ENCODE results near the gene AURKAIP1. TPM values are rescaled to one million over a fixed set of nuclear protein-coding genes. Genes with fewer than 3 reads are reported as not detected.
"Not testable (repeated sequence)": the region's sequence is repeated elsewhere in the genome, so short reads cannot be mapped to it uniquely, and the experiment has no call there.

Gene AURKAIP1
- total RNA-seq, 1 experiment from 2014 or later = 823 TPM

- H2AFZ ChIP-seq (ENCODE audit: low read length) = no peak overlapping the region
- no peak overlapping the region for H3K27ac ChIP-seq (ENCODE audit: low read length)
- ChIA-PET CTCF (interaction anchor here (0.8 kb wide), 1 partner anchor 24 kb away, joined by 4 read pairs; no protein-coding TSS in a partner anchor), POLR2A (ENCODE audit: unreplicated experiment) (no interaction called here)
- no peak overlapping the region for H3K9ac ChIP-seq (ENCODE audit: low read length)
- TF ChIP-seq, protein P1, sequence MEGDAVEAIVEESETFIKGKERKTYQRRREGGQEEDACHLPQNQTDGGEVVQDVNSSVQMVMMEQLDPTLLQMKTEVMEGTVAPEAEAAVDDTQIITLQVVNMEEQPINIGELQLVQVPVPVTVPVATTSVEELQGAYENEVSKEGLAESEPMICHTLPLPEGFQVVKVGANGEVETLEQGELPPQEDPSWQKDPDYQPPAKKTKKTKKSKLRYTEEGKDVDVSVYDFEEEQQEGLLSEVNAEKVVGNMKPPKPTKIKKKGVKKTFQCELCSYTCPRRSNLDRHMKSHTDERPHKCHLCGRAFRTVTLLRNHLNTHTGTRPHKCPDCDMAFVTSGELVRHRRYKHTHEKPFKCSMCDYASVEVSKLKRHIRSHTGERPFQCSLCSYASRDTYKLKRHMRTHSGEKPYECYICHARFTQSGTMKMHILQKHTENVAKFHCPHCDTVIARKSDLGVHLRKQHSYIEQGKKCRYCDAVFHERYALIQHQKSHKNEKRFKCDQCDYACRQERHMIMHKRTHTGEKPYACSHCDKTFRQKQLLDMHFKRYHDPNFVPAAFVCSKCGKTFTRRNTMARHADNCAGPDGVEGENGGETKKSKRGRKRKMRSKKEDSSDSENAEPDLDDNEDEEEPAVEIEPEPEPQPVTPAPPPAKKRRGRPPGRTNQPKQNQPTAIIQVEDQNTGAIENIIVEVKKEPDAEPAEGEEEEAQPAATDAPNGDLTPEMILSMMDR (conservative IDR thresholded peaks at IDR 0.05; ENCODE audit: low read depth, low read length) = no peak
- TF ChIP-seq EZH2 (IDR thresholded peaks at IDR 0.05; ENCODE audit: low read length, unreplicated experiment) = no peak
- TF ChIP-seq EZH2phosphoT487 (IDR thresholded peaks at IDR 0.05; ENCODE audit: borderline replicate concordance, low read length) = no peak
- BruUV-seq (replicated peaks) = no TSS peak
- no peaks in the 10 kb centered on the region for H3F3A ChIP-seq (ENCODE audit: low read length, unreplicated experiment)
- intact Hi-C loops (cut with micrococcal nuclease) = no loop called here
- no peaks in the 10 kb centered on the region for H3K9me3 ChIP-seq (ENCODE audit: low read length)
- no peak overlapping the region for H3K4me2 ChIP-seq (ENCODE audit: low read length)
- H4K20me1 ChIP-seq (ENCODE audit: low read length) = no peaks in the 10 kb centered on the region
- no peaks in the 10 kb centered on the region for H3K36me3 ChIP-seq (ENCODE audit: low read depth, low read length)
- no peak overlapping the region for H3K4me3 ChIP-seq (ENCODE audit: low read length)
- DNase-seq (no peak), ATAC-seq (no peak)
- H3K79me2 ChIP-seq (ENCODE audit: low read length) = no peaks in the 10 kb centered on the region
- H3K27me3 ChIP-seq (ENCODE audit: low read length) = no peaks in the 10 kb centered on the region
- H3K4me1 ChIP-seq (ENCODE audit: insufficient read depth, low read length) = no peaks in the 10 kb centered on the region
- no peaks in the 10 kb centered on the region for H3K9me2 ChIP-seq (replicated peaks; ENCODE audit: low read length)
Observed at GRCh38 chr1:1415751-1416150, 40.7 kb upstream of the AURKAIP1 start.

DNA sequence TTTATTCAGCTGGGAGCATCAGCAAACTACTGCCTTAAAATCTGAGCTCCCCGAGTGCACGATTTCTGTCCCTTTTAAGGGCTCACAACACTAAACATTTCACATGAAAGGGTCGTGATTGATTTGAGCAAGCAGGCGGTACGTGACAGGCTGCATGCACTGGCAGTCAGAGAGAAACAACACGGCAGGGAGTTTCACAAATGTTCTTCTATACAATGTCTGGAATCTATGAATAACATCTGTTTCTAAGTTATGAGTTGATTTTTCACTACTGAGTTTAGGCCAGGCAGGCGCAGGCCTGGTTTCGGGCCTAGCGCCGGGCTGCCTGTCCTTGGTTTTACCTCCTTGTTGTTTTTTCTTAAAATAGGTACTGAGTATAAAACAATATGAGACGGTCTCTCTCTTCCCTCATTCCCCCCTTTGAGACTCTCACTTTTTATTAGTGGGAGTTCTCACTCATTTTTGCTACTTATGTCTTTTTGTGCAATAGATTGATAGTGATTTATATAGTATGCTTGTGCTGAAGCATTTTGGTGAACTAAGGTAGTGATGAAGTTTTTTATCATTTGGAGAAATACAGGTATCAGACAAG, 37.4 kb upstream of the AURKAIP1 start:
- DNase-seq; H3K27ac ChIP-seq (ENCODE audit: low read length); H3K9me2 ChIP-seq (replicated peaks; ENCODE audit: low read length); BruUV-seq (replicated peaks); H3F3A ChIP-seq (ENCODE audit: low read length, unreplicated experiment); intact Hi-C loops (cut with micrococcal nuclease); H3K9ac ChIP-seq (ENCODE audit: low read length); H3K36me3 ChIP-seq (ENCODE audit: low read depth, low read length); H3K9me3 ChIP-seq (ENCODE audit: low read length); H3K4me2 ChIP-seq (ENCODE audit: low read length); ATAC-seq; H3K27me3 ChIP-seq (ENCODE audit: low read length); H4K20me1 ChIP-seq (ENCODE audit: low read length); H3K4me1 ChIP-seq (ENCODE audit: insufficient read depth, low read length); CTCF ChIA-PET; H3K4me3 ChIP-seq (ENCODE audit: low read length); H2AFZ ChIP-seq (ENCODE audit: low read length): not testable (repeated sequence)
- POLR2A ChIA-PET (ENCODE audit: unreplicated experiment) = interaction anchor here (0.6 kb wide), 1 partner anchor 523 kb away, joined by 9 read pairs; no protein-coding TSS in a partner anchor
- H3K79me2 ChIP-seq (ENCODE audit: low read length) = peaks cover 22% of the 10 kb centered on the region

GRCh38 chr1:1411626-1412025, 36.6 kb upstream of the AURKAIP1 start:
- Histone ChIP-seq H3K79me2 (ENCODE audit: low read length) (peaks cover 30% of the 10 kb centered on the region), H3K9ac (ENCODE audit: low read length) (no peak overlapping the region), H3K27ac (ENCODE audit: low read length) (no peak overlapping the region), H4K20me1 (ENCODE audit: low read length) (0 out of 2 replicates have a peak, but pooled peaks cover 4% of the 10 kb centered on the region), H3K4me2 (ENCODE audit: low read length) (no peak overlapping the region), H3F3A (ENCODE audit: low read length, unreplicated experiment) (no peaks in the 10 kb centered on the region), H3K36me3 (ENCODE audit: low read depth, low read length) (peaks cover 3% of the 10 kb centered on the region), H3K9me3 (ENCODE audit: low read length) (no peaks in the 10 kb centered on the region), H3K9me2 (replicated peaks; ENCODE audit: low read length) (no peaks in the 10 kb centered on the region), H2AFZ (ENCODE audit: low read length) (no peak overlapping the region), H3K4me1 (ENCODE audit: insufficient read depth, low read length) (peaks cover 7% of the 10 kb centered on the region), H3K4me3 (ENCODE audit: low read length) (no peak overlapping the region), H3K27me3 (ENCODE audit: low read length) (no peaks in the 10 kb centered on the region)
- ChIA-PET CTCF (no interaction called here), POLR2A (ENCODE audit: unreplicated experiment) (no interaction called here)
- intact Hi-C loops (cut with micrococcal nuclease) = no loop called here
- ATAC-seq (no peak), DNase-seq (no peak)
- TF ChIP-seq, protein P1 (conservative IDR thresholded peaks at IDR 0.05; ENCODE audit: low read depth, low read length) = no peak
- TF ChIP-seq EZH2phosphoT487 (IDR thresholded peaks at IDR 0.05; ENCODE audit: borderline replicate concordance, low read length) (no peak), EZH2 (IDR thresholded peaks at IDR 0.05; ENCODE audit: low read length, unreplicated experiment) (no peak)
- no TSS peak for BruUV-seq (replicated peaks)

GRCh38 chr1:1410238-1410637, 35.2 kb upstream of the AURKAIP1 start:
- H3K4me3 ChIP-seq (ENCODE audit: low read length); H3K9me2 ChIP-seq (replicated peaks; ENCODE audit: low read length); DNase-seq; intact Hi-C loops (cut with micrococcal nuclease); H3K9me3 ChIP-seq (ENCODE audit: low read length); H3K4me2 ChIP-seq (ENCODE audit: low read length); CTCF ChIA-PET; POLR2A ChIA-PET (ENCODE audit: unreplicated experiment); H3K9ac ChIP-seq (ENCODE audit: low read length); H3F3A ChIP-seq (ENCODE audit: low read length, unreplicated experiment); BruUV-seq (replicated peaks); H3K27ac ChIP-seq (ENCODE audit: low read length); H4K20me1 ChIP-seq (ENCODE audit: low read length); ATAC-seq; H2AFZ ChIP-seq (ENCODE audit: low read length); H3K27me3 ChIP-seq (ENCODE audit: low read length): not testable (repeated sequence)
- Histone ChIP-seq H3K4me1 (ENCODE audit: insufficient read depth, low read length) (peaks cover 18% of the 10 kb centered on the region), H3K79me2 (ENCODE audit: low read length) (peaks cover 44% of the 10 kb centered on the region), H3K36me3 (ENCODE audit: low read depth, low read length) (peaks cover 11% of the 10 kb centered on the region)
